Measurements from ENCODE around the gene CD72. TPM values are rescaled to one million over a fixed set of nuclear protein-coding genes. Genes with fewer than 3 reads are reported as not detected.
A peak's percentile ranks its signal among the peaks of the same experiment; 100 is the strongest.
"Not testable (repeated sequence)": the region's sequence is repeated elsewhere in the genome, so short reads cannot be mapped to it uniquely, and the experiment has no call there.

The CD72 gene
- total RNA-seq, 1 donor from 2014 or later = 0.79 TPM

DNA sequence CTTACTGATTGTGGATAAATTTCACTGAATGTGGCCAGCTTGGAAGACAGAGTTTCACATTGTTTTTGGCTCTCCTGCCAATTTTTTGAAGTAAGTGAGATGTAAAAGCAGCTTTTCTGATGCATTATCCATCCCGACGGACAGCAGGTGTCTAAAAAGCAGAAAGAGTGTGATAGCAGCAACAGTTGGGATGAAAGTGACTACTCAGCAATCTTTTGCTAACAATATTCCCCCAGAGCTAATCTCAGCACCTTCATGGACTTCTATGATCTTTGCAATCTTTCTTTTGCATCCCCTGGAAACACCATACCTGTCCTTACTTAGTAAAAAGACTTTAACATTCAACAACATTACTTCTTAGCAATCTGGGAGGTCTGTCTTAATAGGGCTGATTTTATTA, 5.4 kb downstream of the CD72 start:
- Histone ChIP-seq H3K36me3 (ENCODE audit: control insufficient read depth, insufficient read depth, low read length) (peaks cover 8% of the 10 kb centered on the region), H3K27me3 (ENCODE audit: control insufficient read depth, insufficient read depth, low read length) (peaks cover 4% of the 10 kb centered on the region), H3K4me3 (ENCODE audit: low read depth, low read length) (no peak overlapping the region)
- TF ChIP-seq, protein P1, sequence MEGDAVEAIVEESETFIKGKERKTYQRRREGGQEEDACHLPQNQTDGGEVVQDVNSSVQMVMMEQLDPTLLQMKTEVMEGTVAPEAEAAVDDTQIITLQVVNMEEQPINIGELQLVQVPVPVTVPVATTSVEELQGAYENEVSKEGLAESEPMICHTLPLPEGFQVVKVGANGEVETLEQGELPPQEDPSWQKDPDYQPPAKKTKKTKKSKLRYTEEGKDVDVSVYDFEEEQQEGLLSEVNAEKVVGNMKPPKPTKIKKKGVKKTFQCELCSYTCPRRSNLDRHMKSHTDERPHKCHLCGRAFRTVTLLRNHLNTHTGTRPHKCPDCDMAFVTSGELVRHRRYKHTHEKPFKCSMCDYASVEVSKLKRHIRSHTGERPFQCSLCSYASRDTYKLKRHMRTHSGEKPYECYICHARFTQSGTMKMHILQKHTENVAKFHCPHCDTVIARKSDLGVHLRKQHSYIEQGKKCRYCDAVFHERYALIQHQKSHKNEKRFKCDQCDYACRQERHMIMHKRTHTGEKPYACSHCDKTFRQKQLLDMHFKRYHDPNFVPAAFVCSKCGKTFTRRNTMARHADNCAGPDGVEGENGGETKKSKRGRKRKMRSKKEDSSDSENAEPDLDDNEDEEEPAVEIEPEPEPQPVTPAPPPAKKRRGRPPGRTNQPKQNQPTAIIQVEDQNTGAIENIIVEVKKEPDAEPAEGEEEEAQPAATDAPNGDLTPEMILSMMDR (IDR thresholded peaks at IDR 0.05; ENCODE audit: insufficient read depth, low read length, severe bottlenecking) = no peak
- FAIRE-seq = peak; percentile 58
- DNase-seq (ENCODE audit: low read depth) = no peak

DNA sequence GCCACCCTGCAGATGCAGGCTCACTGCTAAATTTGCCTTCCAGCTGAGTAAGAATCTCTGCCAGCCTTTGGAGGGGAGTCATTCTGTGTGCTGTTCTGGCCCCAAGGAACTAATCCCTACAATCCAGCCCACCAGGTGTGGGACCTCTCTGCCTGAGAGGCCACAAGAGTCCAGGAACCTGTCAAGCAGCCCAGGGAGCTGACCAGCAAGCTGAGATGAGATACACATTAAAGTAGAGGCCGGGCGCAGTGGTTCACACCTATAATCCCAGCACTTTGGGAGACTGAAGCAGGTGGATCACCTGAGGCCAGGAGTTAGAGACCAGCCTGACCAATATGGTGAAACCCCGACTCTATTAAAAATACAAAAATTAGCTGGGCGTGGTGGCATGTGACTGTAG, 6.1 kb downstream of the CD72 start:
- not testable (repeated sequence) for H3K27me3 ChIP-seq (ENCODE audit: control insufficient read depth, insufficient read depth, low read length); DNase-seq (ENCODE audit: low read depth); H3K36me3 ChIP-seq (ENCODE audit: control insufficient read depth, insufficient read depth, low read length); FAIRE-seq; H3K4me3 ChIP-seq (ENCODE audit: low read depth, low read length)

- TF ChIP-seq, protein P1 (IDR thresholded peaks at IDR 0.05; ENCODE audit: insufficient read depth, low read length, severe bottlenecking) = peak; percentile 79
- H3K36me3 ChIP-seq (ENCODE audit: control insufficient read depth, insufficient read depth, low read length) = peaks cover 8% of the 10 kb centered on the region
- FAIRE-seq (peak; percentile 52), DNase-seq (ENCODE audit: low read depth) (peak; percentile 44)
- no peak overlapping the region for H3K4me3 ChIP-seq (ENCODE audit: low read depth, low read length)
- H3K27me3 ChIP-seq (ENCODE audit: control insufficient read depth, insufficient read depth, low read length) = peaks cover 1% of the 10 kb centered on the region
Observed at GRCh38 chr9:35611230-35611797, 6.9 kb downstream of the CD72 start.

- H3K4me3 ChIP-seq (ENCODE audit: low read depth, low read length) = no peak overlapping the region
- no peak for FAIRE-seq
Observed at GRCh38 chr9:35609820-35610163, 8.4 kb downstream of the CD72 start.

DNA sequence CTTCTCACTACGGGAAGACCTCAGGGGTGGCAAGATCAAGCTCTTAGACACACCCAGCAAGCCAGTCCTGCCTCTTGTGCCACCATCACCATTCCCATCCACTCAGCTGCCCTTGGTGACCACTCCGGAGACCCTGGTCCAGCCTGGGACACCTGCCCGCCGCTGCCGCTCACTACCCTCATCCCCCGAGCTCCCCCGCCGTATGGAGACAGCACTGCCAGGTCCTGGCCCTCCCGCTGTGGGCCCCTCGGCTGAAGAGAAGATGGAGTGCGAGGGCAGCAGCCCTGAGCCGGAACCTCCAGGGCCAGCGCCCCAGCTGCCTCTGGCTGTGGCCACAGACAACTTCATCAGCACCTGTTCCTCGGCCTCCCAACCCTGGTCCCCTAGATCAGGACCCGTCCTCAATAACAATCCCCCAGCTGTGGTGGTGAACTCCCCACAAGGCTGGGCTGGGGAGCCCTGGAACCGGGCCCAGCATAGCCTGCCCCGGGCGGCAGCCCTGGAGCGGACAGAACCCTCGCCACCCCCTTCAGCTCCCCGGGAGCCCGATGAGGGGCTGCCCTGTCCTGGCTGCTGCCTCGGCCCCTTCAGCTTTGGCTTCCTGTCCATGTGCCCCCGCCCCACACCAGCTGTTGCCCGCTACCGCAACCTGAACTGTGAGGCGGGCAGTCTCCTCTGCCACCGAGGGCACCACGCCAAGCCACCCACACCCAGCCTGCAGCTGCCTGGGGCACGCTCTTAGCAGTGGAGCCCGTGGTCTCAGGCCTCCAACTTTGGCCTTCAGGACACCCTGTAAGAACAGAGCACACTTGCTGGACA, 9.0 kb downstream of the CD72 start:
- DNase-seq (ENCODE audit: low read depth) = no peak
- H3K36me3 ChIP-seq (ENCODE audit: control insufficient read depth, insufficient read depth, low read length) = peaks cover 8% of the 10 kb centered on the region
- no peak overlapping the region for H3K4me3 ChIP-seq (ENCODE audit: low read depth, low read length)
- TF ChIP-seq, protein P1 (IDR thresholded peaks at IDR 0.05; ENCODE audit: insufficient read depth, low read length, severe bottlenecking) = no peak
- FAIRE-seq = no peak
- H3K27me3 ChIP-seq (ENCODE audit: control insufficient read depth, insufficient read depth, low read length) = no peaks in the 10 kb centered on the region

More at GRCh38 chr9:35609820-35610163, 8.4 kb downstream of the CD72 start:
- H3K36me3 ChIP-seq (ENCODE audit: control insufficient read depth, insufficient read depth, low read length) = peaks cover 8% of the 10 kb centered on the region
- no peak for DNase-seq (ENCODE audit: low read depth)
- H3K27me3 ChIP-seq (ENCODE audit: control insufficient read depth, insufficient read depth, low read length) = no peaks in the 10 kb centered on the region
- TF ChIP-seq, protein P1 (IDR thresholded peaks at IDR 0.05; ENCODE audit: insufficient read depth, low read length, severe bottlenecking) = no peak

DNA sequence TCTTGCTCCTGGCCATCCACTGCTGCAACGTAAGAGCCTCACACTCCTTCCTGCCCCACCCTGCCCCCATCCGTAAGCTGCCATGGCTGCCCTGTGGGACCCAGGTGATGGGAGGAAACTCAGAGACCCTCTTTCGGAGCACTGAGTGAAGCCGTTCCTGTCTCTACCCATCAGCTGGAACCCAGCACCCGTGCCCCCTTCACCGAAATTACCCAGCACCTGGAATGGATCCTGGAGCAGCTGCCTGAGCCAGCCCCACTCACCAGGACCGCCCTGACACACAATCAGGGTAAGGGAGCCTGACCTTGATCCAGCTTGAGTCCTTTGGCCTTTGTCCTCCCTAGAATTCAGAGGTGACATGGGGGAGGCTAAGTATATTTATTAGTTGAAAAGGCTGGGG, 10.0 kb downstream of the CD72 start:
- H3K36me3 ChIP-seq (ENCODE audit: control insufficient read depth, insufficient read depth, low read length) = peaks cover 8% of the 10 kb centered on the region
- TF ChIP-seq, protein P1 (IDR thresholded peaks at IDR 0.05; ENCODE audit: insufficient read depth, low read length, severe bottlenecking) = no peak
- FAIRE-seq = no peak
- DNase-seq (ENCODE audit: low read depth) = no peak
- H3K4me3 ChIP-seq (ENCODE audit: low read depth, low read length) = no peak overlapping the region
- no peaks in the 10 kb centered on the region for H3K27me3 ChIP-seq (ENCODE audit: control insufficient read depth, insufficient read depth, low read length)

Data from bronchial epithelial cell (primary cell).